ENCODE data around the gene TTLL7.

- TF ChIP-seq CTCF (conservative IDR thresholded peaks at IDR 0.05; ENCODE audit: low read depth in 2 of 2): no peak
- TF ChIP-seq POLR2AphosphoS5 (IDR thresholded peaks at IDR 0.05; ENCODE audit: low read depth): no peak
- no peak for TF ChIP-seq EZH2 (IDR thresholded peaks at IDR 0.05; ENCODE audit: low read depth, unreplicated experiment)
- TF ChIP-seq REST (IDR thresholded peaks at IDR 0.05; ENCODE audit: unreplicated experiment): no peak
- TF ChIP-seq ZNF462 (CRISPR knock-in tag; IDR thresholded peaks at IDR 0.05): no peak
- TF ChIP-seq NANOG (IDR thresholded peaks at IDR 0.05; ENCODE audit: borderline replicate concordance): no peak
- TF ChIP-seq CREB1 (CRISPR knock-in tag; IDR thresholded peaks at IDR 0.05; ENCODE audit: low read depth): no peak
- TF ChIP-seq ZNF114 (CRISPR knock-in tag; IDR thresholded peaks at IDR 0.05): no peak
- TF ChIP-seq ETS1 (IDR thresholded peaks at IDR 0.05): no peak
- no peak for TF ChIP-seq JUNB (IDR thresholded peaks at IDR 0.05; ENCODE audit: unreplicated experiment)
- no peak for TF ChIP-seq EZH2phosphoT487 (IDR thresholded peaks at IDR 0.05; ENCODE audit: unreplicated experiment)
Observed at GRCh38 chr1:83838573-83838972, 160.4 kb downstream of the TTLL7 start.

Measured in GM23338 (cell line).